Mesenchymal stem cell (in vitro differentiated cells and primary cell): ENCODE results near the gene IGF2.

Experiments used
- DNase-seq: peaks from one replicate; pipeline ENCODE4 v3.0.0-alpha.2; 2013
- H2AFZ ChIP-seq: one replicate; pipeline ENCODE4 v1.6.1; 2013; ENCODE audit warnings: low read depth, mild to moderate bottlenecking, control low read depth, inconsistent platforms, low read length, moderate library complexity
- H2AK5ac ChIP-seq: 2 replicates; pipeline ENCODE4 v1.6.1; 2013; ENCODE audit warnings: low read length, moderate library complexity, mild to moderate bottlenecking, inconsistent platforms; ENCODE audit not compliant: severe bottlenecking
- H2BK120ac ChIP-seq: one replicate; pipeline ENCODE4 v1.6.1; 2013; ENCODE audit warnings: low read depth, mild to moderate bottlenecking, inconsistent platforms, low read length, moderate library complexity
- H2BK12ac ChIP-seq, 2 experiments: one replicate each; pipeline ENCODE4 v1.6.1; 2013; ENCODE audit warnings: inconsistent platforms in 2 of 2, low read length in 2 of 2, mild to moderate bottlenecking in 2 of 2, moderate library complexity in 2 of 2, control low read depth in 1 of 2
- H2BK15ac ChIP-seq: one replicate; pipeline ENCODE4 v1.6.1; 2013; ENCODE audit warnings: mild to moderate bottlenecking, low read depth, inconsistent platforms; ENCODE audit not compliant: poor library complexity, severe bottlenecking
- H2BK5ac ChIP-seq: 2 replicates; pipeline ENCODE4 v1.6.1; 2013; ENCODE audit warnings: low read depth, mild to moderate bottlenecking, low read length, control low read depth, inconsistent platforms; ENCODE audit not compliant: poor library complexity, severe bottlenecking
- H3K14ac ChIP-seq, 2 experiments: one replicate each; pipeline ENCODE4 v1.6.1; 2013; ENCODE audit warnings: inconsistent platforms in 2 of 2, low read length in 2 of 2, control low read depth in 1 of 2, mild to moderate bottlenecking in 1 of 2, moderate library complexity in 1 of 2
- H3K18ac ChIP-seq, 2 experiments: one replicate each; pipeline ENCODE4 v1.6.1; 2013; ENCODE audit warnings: inconsistent platforms in 2 of 2, low read length in 2 of 2, control low read depth in 1 of 2, low read depth in 1 of 2, mild to moderate bottlenecking in 1 of 2
- H3K23ac ChIP-seq, 2 experiments: one replicate each; pipeline ENCODE4 v1.6.1; 2013; ENCODE audit warnings: inconsistent platforms in 2 of 2, low read length in 2 of 2, mild to moderate bottlenecking in 2 of 2, moderate library complexity in 2 of 2, control low read depth in 1 of 2
- H3K27ac ChIP-seq: 2 replicates; pipeline ENCODE4 v1.5.1; 2013; ENCODE audit warnings: mild to moderate bottlenecking, moderate library complexity, low read length, control low read depth, inconsistent platforms; ENCODE audit not compliant: poor library complexity, severe bottlenecking
- H3K27me3 ChIP-seq, 2 experiments: 2 replicates each; pipeline versions ENCODE4 v1.6.1 to v1.7.0; 2013; ENCODE audit warnings: low read length in 2 of 2, mild to moderate bottlenecking in 2 of 2, moderate library complexity in 2 of 2, control low read depth in 1 of 2, inconsistent platforms in 1 of 2; ENCODE audit not compliant: control insufficient read depth in 1 of 2, insufficient read depth in 1 of 2
- H3K36me3 ChIP-seq, 2 experiments: 2 replicates each; pipeline versions ENCODE4 v1.6.1 to v1.7.0; 2013; ENCODE audit warnings: low read length in 2 of 2, control low read depth in 1 of 2, inconsistent platforms in 1 of 2, low read depth in 1 of 2, mild to moderate bottlenecking in 1 of 2; ENCODE audit not compliant: insufficient read depth in 2 of 2, control insufficient read depth in 1 of 2
- H3K4ac ChIP-seq, 2 experiments: one replicate each; pipeline ENCODE4 v1.6.1; 2013; ENCODE audit warnings: inconsistent platforms in 2 of 2, low read length in 2 of 2, mild to moderate bottlenecking in 2 of 2, moderate library complexity in 2 of 2, control low read depth in 1 of 2, low read depth in 1 of 2
- H3K4me1 ChIP-seq: 2 replicates; pipeline ENCODE4 v1.6.1; 2013; ENCODE audit warnings: low read depth, low read length, control low read depth; ENCODE audit not compliant: control insufficient read depth, insufficient read depth
- H3K4me2 ChIP-seq: 2 replicates; pipeline ENCODE4 v1.6.1; 2013; ENCODE audit warnings: low read length, mild to moderate bottlenecking, inconsistent platforms; ENCODE audit not compliant: poor library complexity, severe bottlenecking
- H3K4me3 ChIP-seq, 2 experiments: 2 replicates each; pipeline versions ENCODE4 v1.5.1 to v1.7.0; 2013; ENCODE audit warnings: low read length in 2 of 2, mild to moderate bottlenecking in 2 of 2, control low read depth in 1 of 2, low read depth in 1 of 2; ENCODE audit not compliant: insufficient read depth in 1 of 2
- H3K79me1 ChIP-seq: replicated peaks from 2 replicates; pipeline ENCODE4 v1.6.1; 2013; ENCODE audit warnings: mild to moderate bottlenecking, control low read depth, low read length, inconsistent platforms; ENCODE audit not compliant: poor library complexity, severe bottlenecking
- H3K9ac ChIP-seq: 2 replicates; pipeline ENCODE4 v1.7.0; 2013; ENCODE audit warnings: mild to moderate bottlenecking, low read length, moderate library complexity
- H3K9me3 ChIP-seq: 2 replicates; pipeline ENCODE4 v1.7.0; 2013; ENCODE audit warnings: mild to moderate bottlenecking, low read length; ENCODE audit not compliant: control insufficient read depth
- H4K8ac ChIP-seq: one replicate; pipeline ENCODE4 v1.6.1; 2013; ENCODE audit warnings: inconsistent platforms, mild to moderate bottlenecking, low read length, moderate library complexity
- H4K91ac ChIP-seq: one replicate; pipeline ENCODE4 v1.6.1; 2013; ENCODE audit warnings: mild to moderate bottlenecking, low read length, inconsistent platforms
- WGBS: methylation state at CpG from one replicate; pipeline ENCODE4 v1.1.7; 2013; ENCODE audit warnings: mixed read lengths; 5-methylcytosine and 5-hydroxymethylcytosine counted together

IGF2 gene

DNA sequence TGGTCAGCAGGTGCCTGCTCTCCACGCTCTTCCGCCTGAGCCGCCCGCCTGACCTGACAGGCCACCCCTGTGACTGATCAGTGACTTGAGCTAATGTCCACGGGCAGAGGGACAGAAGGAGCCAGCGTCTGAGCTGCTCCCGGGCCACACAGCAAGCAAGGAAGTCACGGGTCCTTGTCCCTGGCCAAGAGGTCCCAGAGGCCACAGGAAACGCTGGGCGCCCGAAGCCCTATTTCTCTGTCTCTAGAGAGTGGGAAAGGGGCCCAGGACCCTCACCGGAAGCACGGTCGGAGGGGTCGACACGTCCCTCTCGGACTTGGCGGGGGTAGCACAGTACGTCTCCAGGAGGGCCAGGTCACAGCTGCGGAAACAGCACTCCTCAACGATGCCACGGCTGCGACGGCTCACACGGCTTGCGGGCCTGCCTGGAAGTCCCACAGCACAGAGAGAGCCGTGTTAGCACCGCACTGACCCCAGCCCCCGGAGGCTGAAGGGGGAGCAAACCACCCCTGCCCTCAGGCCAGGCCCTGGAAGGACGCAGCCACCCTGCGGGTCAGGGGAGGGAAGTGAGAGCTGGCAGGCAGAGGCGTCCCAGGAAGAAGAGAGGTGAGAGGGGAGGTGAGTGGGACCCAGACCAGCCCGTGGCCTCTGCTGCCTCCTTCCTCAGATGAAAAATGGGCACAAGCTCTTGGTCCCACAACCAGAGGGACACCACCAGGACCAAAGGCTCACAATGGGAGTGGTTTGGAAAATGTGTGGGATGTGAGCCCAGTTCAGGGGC lies 5.8 kb downstream of the IGF2 start:
- H3K18ac ChIP-seq: peak overlapping the region in 1 of 2 experiments; percentile 21
- H3K4me2 ChIP-seq: no peak overlapping the region
- H3K4ac ChIP-seq: no peak overlapping the region
- no peak overlapping the region for H4K8ac ChIP-seq
- H2BK120ac ChIP-seq: no peak overlapping the region
- H2BK15ac ChIP-seq: no peak overlapping the region
- H3K27me3 ChIP-seq: peaks cover 0 to 71% of the 10 kb centered on the region in 2 experiments
- H3K4me3 ChIP-seq: no peak overlapping the region
- no peak overlapping the region for H3K14ac ChIP-seq
- DNase-seq: no peak
- H3K4me1 ChIP-seq: peaks cover 31% of the 10 kb centered on the region
- peaks cover 0 to 53% of the 10 kb centered on the region in 2 experiments for H3K36me3 ChIP-seq
- peaks cover 9% of the 10 kb centered on the region for H3K79me1 ChIP-seq
- no peaks in the 10 kb centered on the region for H3K9me3 ChIP-seq
- no peak overlapping the region for H4K91ac ChIP-seq
- no peak overlapping the region for H2BK12ac ChIP-seq
- no peak overlapping the region for H3K9ac ChIP-seq
- H3K27ac ChIP-seq: no peak overlapping the region
- no peak overlapping the region for H2BK5ac ChIP-seq
- H2AFZ ChIP-seq: no peak overlapping the region
- 73% methylated on average over 32 of the region's 33 CpGs for WGBS
- H2AK5ac ChIP-seq: no peak overlapping the region
- no peak overlapping the region for H3K23ac ChIP-seq

DNA sequence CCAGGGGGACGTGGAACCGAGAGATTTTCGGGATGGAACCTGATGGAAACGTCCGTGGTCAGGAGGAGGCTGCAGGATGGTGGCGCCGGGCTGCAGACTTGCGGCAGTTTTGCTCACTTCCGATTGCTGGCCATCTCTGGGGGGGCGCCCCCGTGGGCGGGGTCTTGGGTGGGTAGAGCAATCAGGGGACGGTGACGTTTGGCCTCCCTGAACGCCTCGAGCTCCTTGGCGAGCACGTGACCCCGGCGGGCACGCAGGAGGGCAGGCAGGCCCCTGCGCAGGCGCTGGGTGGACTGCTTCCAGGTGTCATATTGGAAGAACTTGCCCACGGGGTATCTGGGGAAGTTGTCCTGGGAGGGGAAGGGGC lies 6.3 kb downstream of the IGF2 start:
- peaks cover 26% of the 10 kb centered on the region for H3K4me1 ChIP-seq
- H2AFZ ChIP-seq: no peak overlapping the region
- H3K14ac ChIP-seq: no peak overlapping the region
- no peak overlapping the region for H4K91ac ChIP-seq
- H4K8ac ChIP-seq: no peak overlapping the region
- no peak for DNase-seq
- H3K4me3 ChIP-seq: no peak overlapping the region
- H3K36me3 ChIP-seq: peaks cover 0 to 53% of the 10 kb centered on the region in 2 experiments
- H3K23ac ChIP-seq: no peak overlapping the region
- no peak overlapping the region for H2BK12ac ChIP-seq
- no peak overlapping the region for H3K4me2 ChIP-seq
- H3K9ac ChIP-seq: no peak overlapping the region
- no peak overlapping the region for H2AK5ac ChIP-seq
- H3K18ac ChIP-seq: no peak overlapping the region
- H2BK15ac ChIP-seq: no peak overlapping the region
- H2BK5ac ChIP-seq: no peak overlapping the region
- no peak overlapping the region for H3K27ac ChIP-seq
- H3K27me3 ChIP-seq: peaks cover 0 to 74% of the 10 kb centered on the region in 2 experiments
- peaks cover 9% of the 10 kb centered on the region for H3K79me1 ChIP-seq
- no peak overlapping the region for H2BK120ac ChIP-seq
- WGBS: 76% methylated on average over 24 of the region's 24 CpGs
- H3K4ac ChIP-seq: no peak overlapping the region
- no peaks in the 10 kb centered on the region for H3K9me3 ChIP-seq

DNA sequence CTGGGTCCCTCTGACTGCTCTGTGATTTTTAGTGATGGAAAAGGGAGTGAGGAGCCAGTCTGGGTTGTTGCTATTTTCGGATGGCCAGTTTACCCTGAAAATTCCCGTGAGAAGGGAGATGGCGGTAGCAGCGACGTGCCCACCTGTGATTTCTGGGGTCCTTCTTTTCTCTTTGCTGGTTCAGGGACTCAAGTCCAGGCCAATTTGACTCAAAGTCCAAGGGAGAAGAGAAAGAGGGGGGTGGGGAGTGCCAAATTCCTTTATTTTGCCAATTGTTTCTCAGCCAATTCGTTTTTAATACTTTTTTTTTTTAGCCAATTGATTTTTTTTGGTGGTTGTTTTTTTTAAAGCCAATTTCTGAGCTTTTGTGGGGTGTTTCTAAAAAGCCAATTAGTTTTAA lies 6.9 kb downstream of the IGF2 start:
- no peak overlapping the region for H2AK5ac ChIP-seq
- no peak overlapping the region for H3K18ac ChIP-seq
- H2BK5ac ChIP-seq: no peak overlapping the region
- H2BK15ac ChIP-seq: no peak overlapping the region
- H3K36me3 ChIP-seq: peaks cover 0 to 53% of the 10 kb centered on the region in 2 experiments
- H3K27ac ChIP-seq: no peak overlapping the region
- no peak overlapping the region for H4K8ac ChIP-seq
- no peak overlapping the region for H3K23ac ChIP-seq
- peaks cover 20% of the 10 kb centered on the region for H3K4me1 ChIP-seq
- H3K4ac ChIP-seq: no peak overlapping the region
- peaks cover 9% of the 10 kb centered on the region for H3K79me1 ChIP-seq
- H3K9ac ChIP-seq: no peak overlapping the region
- no peak overlapping the region for H4K91ac ChIP-seq
- H3K4me3 ChIP-seq: no peak overlapping the region
- no peak overlapping the region for H3K14ac ChIP-seq
- H2BK120ac ChIP-seq: no peak overlapping the region
- H3K27me3 ChIP-seq: peaks cover 0 to 68% of the 10 kb centered on the region in 2 experiments
- no peak overlapping the region for H2AFZ ChIP-seq
- WGBS: 87% methylated on average over 6 of the region's 6 CpGs
- H2BK12ac ChIP-seq: no peak overlapping the region
- no peaks in the 10 kb centered on the region for H3K9me3 ChIP-seq
- no peak overlapping the region for H3K4me2 ChIP-seq
- no peak for DNase-seq

DNA sequence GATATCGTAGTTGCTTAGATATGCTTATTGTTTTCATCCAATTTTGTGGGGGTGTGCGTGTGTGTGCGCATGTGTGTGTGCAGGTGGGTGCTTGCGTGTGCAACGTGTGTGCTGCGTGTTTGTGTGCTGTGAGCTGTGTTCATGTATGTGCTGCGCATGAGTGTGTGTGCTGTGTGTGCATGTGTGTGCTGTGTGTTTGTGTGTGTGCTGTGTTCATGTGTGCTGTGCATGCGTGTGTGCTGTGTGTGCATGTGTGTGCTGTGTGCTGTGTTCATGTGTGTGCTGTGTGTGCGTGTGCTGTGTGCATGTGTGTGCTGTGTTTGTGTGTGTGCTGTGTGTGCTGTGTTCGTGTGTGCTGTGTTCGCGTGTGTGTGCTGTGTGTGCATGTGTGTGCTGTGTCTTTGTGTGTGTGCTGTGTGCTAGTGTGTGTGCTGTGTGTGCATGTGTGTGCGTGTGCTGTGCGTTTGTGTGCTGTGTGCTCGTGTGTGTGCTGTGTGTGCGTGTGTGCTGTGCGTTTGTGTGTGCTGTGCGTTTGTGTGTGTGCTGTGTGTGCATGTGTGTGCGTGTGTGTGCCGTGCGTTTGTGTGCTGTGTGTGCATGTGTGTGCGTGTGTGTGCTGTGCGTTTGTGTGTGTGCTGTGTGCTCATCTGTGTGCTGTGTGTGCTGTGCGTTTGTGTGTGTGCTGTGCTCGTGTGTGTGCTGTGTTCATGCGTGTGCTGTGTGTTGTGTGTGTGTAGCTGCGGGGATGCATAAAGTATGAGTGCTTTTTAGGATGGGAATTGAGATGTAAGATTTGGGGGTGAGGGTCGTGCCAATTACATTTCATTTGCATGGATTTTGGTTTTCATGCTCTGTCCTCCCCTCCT lies 7.6 kb downstream of the IGF2 start:
- peak overlapping the region in 1 of 2 experiments; percentile 0 for H3K18ac ChIP-seq
- H3K9ac ChIP-seq: no peak overlapping the region
- H3K9me3 ChIP-seq: no peaks in the 10 kb centered on the region
- DNase-seq: no peak
- H3K4me1 ChIP-seq: peaks cover 16% of the 10 kb centered on the region
- peaks cover 0 to 62% of the 10 kb centered on the region in 2 experiments for H3K27me3 ChIP-seq
- peak overlapping the region; percentile 14 for H4K91ac ChIP-seq
- H3K79me1 ChIP-seq: peaks cover 7% of the 10 kb centered on the region
- no peak overlapping the region for H3K23ac ChIP-seq
- no peak overlapping the region for H3K4me2 ChIP-seq
- no peak overlapping the region for H3K4ac ChIP-seq
- no peak overlapping the region for H2BK120ac ChIP-seq
- H4K8ac ChIP-seq: no peak overlapping the region
- H3K4me3 ChIP-seq: peak overlapping the region in 1 of 2 experiments; percentile 27
- H2AFZ ChIP-seq: no peak overlapping the region
- H2BK5ac ChIP-seq: no peak overlapping the region
- WGBS: 87% methylated on average over 28 of the region's 28 CpGs
- H3K14ac ChIP-seq: peak overlapping the region in 1 of 2 experiments; percentile 56
- no peak overlapping the region for H2BK15ac ChIP-seq
- H2BK12ac ChIP-seq: no peak overlapping the region
- H2AK5ac ChIP-seq: no peak overlapping the region
- peaks cover 0 to 53% of the 10 kb centered on the region in 2 experiments for H3K36me3 ChIP-seq
- no peak overlapping the region for H3K27ac ChIP-seq
